CD4-positive, alpha-beta T cell treated with Interleukin-15 for 4 hours (primary cell): ENCODE results near the gene DPP10.
"Not testable (repeated sequence)": the region's sequence is repeated elsewhere in the genome, so short reads cannot be mapped to it uniquely, and the experiment has no call there.

ENCODE experiments used
- DNase-seq: peaks from one replicate; pipeline ENCODE4 v3.0.0-alpha.2; 2020; ENCODE audit warnings: low spot score

The DPP10 gene

GRCh38 chr2:114515882-114516281 lies 73.4 kb downstream of the DPP10 start:
- no peak for DNase-seq

DNA sequence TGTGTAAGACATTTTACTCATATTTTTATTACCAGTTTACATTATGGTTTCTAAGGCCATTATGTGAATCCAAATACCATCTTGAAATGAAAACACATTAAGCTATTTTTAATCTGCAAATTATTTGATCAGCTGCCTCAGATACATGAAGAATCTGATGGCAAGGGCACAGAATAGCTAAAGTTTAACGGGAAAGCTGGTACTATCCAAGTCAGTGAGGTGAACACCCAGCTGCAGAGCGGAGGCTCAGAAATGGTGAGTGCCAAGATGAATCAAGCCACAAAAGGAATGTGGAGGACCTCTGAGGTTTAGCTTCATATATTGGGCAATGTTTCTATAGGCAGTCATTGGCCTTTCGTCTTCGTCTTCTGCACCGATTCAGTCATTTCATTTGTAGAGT lies 75.1 kb downstream of the DPP10 start:
- no peak for DNase-seq

DNA sequence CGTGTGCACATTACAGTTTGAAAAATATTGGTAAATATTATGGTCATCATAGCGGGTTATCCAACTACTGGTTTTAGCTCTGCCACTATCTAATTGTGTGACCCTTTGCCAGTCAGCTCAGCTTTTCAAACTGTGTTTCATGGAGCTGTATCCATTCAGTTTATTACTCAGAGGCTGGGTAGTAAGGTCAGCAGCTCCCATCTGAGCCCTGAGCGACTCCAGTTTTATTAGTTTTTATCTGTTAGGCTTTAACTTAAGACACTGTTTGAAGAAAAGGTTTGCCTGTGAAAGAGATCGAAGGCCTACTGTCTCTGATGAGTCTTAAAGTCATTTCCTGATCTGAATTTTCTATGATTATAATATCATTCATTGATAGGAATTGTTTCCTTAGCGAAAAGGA lies 76.3 kb downstream of the DPP10 start:
- DNase-seq = no peak

DNA sequence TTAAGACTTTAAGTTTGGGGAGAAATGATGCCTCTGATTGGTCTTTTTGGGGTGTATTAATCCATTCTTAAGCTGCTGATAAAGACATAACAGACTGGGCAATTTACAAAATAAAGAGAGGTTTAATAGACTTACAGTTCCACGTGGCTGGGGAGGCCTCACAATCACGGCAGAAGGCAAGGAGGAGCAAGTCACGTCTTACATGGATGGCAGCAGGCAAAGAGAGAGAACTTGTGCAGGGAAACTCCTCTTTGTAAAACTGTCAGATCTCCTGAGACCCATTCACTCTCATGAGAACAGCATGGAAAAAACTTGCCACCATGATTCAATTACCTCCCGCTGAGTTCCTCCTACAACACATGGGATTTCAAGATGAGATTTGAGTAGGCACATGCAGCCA lies 80.2 kb downstream of the DPP10 start:
- DNase-seq = not testable (repeated sequence)

DNA sequence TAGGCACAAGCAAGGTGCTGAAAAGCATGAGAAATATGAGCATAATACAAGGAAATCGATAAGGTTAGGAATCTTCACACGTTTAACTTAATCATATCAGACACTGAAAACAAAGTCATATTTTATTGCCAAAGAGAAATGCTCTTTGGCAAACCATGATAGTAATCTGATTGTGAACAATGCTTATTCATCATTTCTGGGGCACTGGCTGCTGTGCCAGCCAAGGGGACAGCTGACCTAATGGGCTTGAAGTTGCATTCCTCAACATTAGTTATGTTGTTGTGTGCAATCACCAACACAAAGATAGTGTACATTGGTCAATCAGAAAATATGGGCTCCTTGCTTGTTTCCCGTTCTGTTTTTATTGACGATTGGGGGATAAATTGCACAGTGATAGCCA lies 83.5 kb downstream of the DPP10 start:
- no peak for DNase-seq

DNA sequence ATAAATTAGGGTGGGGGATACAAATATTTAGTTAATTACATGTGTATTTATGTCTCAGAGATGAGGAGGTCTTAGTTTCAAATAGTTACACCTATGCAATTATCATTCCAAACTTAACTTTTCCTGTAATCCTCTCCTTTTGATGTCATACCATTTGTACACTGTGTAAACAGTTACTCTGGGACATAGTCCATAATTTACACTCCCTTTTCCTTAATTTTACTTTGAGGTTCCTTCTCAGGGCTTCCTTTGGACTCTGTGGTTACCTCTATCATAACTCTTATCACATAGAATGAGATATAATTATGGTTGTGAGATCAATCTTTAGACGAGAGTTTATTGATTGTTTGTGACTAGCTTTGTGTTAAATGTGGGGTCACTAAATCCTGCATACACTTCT lies 84.4 kb downstream of the DPP10 start:
- DNase-seq = no peak

DNA sequence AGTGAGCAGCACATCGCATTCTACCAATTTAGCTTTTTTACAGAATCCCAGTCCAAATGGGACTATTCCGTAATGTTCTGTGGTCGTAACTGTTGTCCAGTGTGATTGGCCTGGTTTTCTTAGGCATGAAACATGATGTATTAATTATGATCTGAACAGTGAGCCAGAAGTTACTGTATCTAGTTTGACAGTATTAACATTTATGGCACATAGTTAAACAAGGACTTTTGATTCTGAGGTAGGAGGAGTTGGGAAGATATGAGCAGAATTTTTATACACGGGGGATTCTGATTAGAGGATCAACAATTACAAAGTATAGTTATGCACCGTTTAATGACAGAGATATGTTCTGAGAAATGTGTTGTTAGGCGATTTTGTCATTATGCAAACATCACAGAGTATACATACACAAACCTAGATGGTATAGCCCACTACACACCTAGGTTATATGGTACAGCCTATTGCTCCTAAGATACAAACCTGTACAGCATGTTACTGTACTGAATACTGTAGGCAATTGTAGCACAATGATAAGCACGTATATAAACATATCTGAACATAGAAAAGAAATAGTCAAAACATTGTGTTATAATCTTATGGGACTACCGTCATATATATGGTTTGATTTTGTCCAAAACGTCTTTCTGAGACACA lies 85.0 kb downstream of the DPP10 start:
- no peak for DNase-seq

DNA sequence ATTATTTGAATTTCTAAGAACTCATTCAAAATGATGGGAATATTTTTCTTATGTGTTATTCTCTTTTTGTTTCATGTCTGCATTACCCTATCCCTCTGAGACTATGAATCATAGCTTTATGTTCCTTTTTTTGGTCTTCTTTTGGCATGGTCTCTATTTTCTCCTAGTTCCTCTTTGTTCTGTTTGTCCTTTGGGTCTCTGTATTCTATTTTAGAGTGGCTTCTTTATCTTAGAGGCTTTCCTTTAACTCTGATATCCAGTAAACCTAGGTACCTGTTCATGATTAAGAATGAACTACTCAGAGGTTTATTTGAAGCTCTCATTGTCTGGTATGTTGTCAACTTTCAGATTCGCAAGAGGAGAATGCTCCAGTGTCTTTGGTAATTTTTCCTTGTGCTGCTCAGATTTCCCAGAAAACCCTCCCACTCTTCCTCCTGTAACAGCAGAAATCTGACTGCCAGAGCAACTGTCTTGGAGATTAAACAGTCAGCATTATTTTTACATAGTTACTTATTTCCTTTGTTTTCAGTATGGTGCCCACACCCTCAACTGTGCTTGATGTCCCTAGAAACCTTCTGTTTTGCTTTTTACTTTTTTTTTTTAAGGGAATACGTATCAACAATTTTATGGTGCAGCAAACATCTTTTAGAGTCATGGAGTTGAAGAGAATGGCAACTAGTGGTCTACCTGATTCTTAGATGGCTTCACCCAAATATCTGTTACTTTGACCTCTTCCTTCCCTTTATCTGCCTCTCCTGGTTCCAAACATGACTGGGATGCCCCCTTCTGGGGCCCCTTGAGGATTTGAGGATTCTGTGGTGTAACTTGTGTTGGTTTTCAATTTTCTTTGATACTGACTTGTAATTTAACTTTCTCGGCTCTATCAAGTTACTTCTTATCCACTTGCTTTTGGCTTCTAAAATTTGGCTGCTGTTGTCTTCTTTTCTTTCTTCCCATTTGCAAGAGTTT lies 92.0 kb downstream of the DPP10 start:
- DNase-seq = no peak

DNA sequence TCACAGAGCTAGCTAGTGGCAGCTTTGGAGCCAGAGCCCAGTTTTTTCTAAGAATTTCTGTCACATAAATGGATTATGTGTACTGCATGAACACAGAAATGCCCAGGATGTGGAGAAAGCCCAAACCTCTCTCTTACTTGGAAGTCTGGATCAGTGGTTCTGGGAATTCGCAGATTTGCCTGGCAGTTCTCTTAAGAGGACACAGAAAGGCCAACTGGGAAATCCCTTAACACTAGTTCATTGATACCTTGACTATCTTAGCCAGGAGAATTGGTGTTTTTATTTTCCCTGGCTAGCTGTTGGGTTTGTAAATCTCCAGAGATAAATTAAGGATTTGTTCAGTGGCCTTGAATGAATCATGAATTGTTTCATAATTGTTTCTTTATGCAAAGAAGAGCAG lies 95.3 kb downstream of the DPP10 start:
- no peak for DNase-seq

DNA sequence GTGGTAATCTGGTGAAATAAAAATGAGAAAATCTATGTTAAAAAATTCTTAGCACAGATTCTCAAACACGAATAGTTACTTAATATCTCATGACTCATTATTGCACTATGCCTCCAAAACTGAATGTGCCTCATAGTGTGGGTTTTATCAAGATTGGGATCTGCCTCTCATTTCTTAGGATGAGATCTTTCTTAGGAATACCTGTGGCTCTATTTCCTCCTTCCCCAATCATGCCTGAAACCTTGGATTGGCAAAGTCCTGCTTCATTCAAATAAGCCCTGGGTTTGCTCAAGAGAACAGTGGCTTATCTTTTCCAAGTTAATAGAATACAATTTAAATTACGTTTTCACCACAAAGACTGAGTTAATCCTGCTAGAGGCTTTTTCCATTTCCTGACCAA lies 100.3 kb downstream of the DPP10 start:
- no peak for DNase-seq

DNA sequence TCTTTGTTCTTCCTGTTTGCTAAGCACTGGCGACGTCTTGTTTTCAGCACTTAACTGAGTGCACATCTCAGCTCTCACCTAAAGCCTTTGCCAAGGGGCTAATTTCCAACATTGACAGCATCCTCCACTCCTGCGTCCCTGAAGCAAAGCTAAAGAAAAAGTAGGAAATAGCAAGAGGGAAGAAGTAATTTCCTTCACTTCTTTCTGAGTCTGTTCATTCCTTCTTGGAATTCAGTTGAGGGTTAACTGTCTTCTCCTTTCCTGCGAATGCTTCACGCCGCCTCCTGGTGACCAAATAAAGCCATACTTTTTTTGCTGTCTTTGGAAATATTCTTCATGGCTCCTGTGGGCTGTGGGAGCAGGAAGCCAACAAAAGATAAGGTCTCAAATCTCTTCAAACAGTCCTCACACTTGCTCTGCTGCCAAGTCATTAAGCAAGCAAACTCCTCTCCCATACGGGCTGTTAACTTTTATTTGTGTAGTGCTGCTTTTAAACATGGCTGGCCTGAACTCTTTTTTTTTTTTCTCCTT lies 100.9 kb downstream of the DPP10 start:
- DNase-seq = no peak

DNA sequence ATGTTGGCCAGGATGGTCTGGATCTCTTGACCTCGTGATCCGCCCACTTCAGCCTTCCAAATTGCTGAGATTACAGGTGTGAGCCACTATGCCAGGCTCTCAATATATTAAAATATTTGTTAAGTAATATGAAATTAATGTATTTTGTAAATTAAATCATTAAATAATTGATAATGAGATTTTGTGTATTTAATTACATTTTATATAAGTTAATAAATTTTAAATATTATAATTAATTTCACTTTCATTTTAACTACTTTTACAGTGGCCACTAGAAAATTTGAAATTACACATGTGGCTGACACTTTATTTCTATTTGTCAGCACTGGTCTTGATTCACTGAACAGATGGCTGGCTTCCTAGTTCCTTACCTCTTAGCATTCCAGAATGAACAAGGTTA lies 102.6 kb downstream of the DPP10 start:
- DNase-seq = no peak

- DNase-seq = no peak
Measured at GRCh38 chr2:114546531-114546930, 104.1 kb downstream of the DPP10 start.

DNA sequence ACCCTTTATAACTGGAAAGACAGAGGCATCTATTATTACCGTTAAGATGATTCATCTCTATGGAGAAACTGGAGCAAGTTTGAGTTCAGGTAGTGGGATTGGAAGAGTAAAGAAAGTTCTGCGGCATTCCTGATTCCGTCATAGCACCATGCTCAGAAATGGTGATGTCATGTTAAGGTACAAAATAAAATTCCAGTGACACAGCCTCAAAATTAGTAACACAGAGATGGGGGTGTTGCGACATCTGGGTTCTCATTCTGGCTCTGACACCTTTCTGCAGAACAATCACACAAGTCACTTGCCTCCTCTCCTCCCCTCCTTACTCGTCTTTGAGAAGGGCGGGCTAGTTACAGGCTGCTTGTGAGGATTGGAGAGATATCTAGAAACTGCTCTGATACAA lies 105.7 kb downstream of the DPP10 start:
- no peak for DNase-seq

GRCh38 chr2:114550364-114550763 lies 107.9 kb downstream of the DPP10 start:
- DNase-seq = no peak

DNA sequence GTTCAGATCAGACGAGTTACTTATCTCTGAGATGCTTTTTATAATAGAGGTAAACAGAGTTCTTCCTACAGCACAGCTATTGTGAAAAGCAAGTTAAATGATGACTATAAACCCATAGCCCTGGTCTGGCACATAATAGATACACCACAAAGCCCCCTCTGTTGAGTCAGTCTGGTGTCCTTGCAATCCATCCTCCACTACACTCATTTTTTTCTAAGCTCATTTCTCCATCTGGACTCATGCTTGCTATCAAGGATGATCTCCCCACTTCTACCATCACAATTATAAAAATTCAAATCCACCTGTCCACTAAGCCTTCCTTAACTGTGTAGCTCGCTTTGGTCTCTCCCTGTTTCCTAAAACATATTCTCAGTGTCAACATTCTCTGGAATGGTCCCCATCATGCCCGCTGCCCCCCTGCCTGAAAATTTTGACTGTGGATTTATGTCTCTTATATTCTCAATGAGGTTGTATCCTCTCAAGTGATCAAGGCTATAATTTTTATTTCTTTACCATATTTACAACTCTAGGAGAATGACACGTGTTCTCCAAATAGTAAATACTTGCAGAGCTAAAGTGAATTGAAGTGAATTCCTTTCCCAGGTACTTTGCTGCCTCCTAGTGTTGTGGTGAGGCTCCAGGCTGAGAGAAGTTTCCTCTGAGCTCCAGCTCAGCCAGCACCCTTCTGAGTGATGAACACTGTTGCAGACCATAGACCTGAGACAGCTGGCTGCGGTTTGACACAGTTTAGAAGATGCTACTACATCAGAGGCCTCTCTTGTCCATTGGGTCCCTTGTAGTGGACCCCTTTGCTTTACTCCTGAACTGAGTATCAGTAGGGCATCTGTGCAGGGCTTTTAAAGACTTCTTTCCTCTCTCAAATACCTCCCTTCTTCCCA lies 108.7 kb downstream of the DPP10 start:
- no peak for DNase-seq

DNA sequence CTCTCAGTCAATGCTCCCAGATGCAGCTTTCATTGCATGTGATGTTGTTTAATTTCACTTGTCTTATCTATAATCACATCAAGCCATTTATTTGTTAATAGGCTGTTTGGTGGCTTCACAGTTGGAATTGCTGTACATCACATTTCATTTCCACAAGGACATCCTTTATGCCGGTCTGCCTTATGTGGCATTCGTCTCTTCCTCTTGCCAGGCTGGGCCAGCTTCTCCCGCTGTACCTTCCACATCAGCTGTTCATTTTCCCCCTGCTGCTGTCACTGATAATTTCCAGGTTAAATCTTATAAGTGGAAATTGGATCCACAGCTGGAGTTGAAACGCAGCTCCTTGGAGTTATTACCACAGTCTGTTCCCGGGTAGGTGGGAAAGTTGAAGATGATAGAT lies 110.6 kb downstream of the DPP10 start:
- DNase-seq = no peak

- DNase-seq = no peak
Measured at GRCh38 chr2:114569166-114569565, 126.7 kb downstream of the DPP10 start.

DNA sequence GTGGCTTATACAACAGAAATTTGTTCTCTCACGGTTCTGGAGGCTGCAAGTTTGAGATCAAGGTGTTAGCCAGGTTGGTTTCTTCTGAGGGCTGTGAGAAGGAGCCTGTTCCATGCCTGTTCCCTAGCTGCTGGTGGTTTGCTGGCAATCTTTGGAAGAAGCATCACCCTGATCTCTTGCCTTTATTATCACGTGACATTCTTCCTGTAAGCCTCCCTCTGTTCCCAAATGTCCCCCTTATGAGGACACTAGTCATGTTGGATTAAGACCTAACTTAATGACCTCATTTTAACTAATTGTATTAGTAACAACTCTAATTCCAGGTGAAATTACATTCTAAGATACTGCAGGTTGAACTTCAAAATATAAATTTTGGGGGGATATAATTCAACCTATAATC lies 135.2 kb downstream of the DPP10 start:
- no peak for DNase-seq

DNA sequence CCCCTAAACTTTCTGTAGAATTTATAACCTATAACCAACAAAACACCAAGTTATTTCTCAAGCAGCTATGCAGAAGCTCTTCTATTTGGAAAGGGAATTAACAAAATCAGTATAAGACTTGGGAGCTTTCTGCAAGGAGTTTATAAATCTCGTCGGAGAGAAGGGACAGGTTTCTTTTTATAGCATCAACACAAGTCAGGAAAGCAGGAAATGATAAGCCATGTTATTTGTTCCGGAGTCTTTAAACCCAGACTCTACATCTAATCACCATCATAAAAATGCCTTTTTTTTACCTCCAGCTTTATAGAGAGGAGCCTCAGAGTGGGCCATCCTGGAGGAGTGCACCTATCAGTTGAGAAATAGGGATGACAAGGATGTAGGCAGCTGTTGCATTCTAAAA lies 137.1 kb downstream of the DPP10 start:
- no peak for DNase-seq

DNA sequence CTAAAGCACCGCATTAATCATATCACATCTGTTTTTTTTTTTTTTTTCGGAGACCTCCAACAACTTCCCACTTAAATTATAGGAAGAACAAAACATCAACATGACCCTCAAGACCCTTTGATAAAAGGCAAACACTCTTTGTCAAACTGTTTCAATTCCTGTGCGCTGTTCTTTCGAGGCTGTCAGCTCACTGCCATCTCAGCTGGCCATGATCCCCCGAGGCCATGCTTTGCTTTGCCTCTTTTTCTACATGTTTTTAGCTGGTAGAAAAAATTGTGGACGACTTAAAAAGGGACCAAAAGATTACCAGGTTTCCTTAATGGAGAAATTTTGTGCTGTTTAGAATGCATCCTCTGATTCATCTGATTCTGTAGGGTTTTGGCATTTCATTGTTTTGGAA lies 138.2 kb downstream of the DPP10 start:
- no peak for DNase-seq

DNA sequence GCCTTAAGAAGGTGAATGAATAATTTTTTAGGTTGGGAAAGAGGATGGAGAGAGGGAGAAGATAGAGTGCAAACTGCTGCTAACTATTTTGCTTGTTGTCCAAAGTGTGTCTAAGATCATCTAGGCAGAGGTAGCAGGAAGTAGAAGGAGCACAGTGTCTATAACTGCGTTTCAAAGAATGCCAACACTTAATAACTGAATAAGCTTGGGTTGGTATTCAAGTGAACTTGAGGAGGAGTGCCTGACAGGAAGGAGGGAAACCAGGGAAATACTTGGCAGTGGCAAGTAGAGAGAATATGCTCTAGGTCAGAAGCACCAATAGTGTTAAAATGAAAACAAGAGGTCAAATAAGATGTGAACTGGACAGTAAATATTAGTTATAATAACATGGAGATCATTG lies 155.9 kb downstream of the DPP10 start:
- no peak for DNase-seq
